Epithelial cell of proximal tubule (primary cell): ENCODE measurements around the gene COL4A2. TPM values are rescaled to one million over a fixed set of nuclear protein-coding genes. Genes with fewer than 3 reads are reported as not detected.

Experiments used
- DNase-seq: peaks from one replicate; pipeline ENCODE4 v3.0.0-alpha.2; 2011; ENCODE audit warnings: low read depth
- H3K4me3 ChIP-seq: 2 replicates; pipeline ENCODE4 v1.5.1; 2011; ENCODE audit warnings: low read depth, mild to moderate bottlenecking, low read length
- total RNA-seq: library from RNA; depleted of rRNA; stranded (reverse); fragments of >200 nt; gene quantifications from 2 replicates; pipeline ENCODE4 v1.2.3, GENCODE V29; 2015
- TF ChIP-seq, protein P1 (sequence below): conservative IDR thresholded peaks from 2 replicates; pipeline ENCODE4 v1.5.1; 2012; ENCODE audit warnings: low read depth, mild to moderate bottlenecking, low read length

The COL4A2 gene
- total RNA-seq, 1 donor from 2014 or later, result 728 TPM

- TF ChIP-seq, protein P1, sequence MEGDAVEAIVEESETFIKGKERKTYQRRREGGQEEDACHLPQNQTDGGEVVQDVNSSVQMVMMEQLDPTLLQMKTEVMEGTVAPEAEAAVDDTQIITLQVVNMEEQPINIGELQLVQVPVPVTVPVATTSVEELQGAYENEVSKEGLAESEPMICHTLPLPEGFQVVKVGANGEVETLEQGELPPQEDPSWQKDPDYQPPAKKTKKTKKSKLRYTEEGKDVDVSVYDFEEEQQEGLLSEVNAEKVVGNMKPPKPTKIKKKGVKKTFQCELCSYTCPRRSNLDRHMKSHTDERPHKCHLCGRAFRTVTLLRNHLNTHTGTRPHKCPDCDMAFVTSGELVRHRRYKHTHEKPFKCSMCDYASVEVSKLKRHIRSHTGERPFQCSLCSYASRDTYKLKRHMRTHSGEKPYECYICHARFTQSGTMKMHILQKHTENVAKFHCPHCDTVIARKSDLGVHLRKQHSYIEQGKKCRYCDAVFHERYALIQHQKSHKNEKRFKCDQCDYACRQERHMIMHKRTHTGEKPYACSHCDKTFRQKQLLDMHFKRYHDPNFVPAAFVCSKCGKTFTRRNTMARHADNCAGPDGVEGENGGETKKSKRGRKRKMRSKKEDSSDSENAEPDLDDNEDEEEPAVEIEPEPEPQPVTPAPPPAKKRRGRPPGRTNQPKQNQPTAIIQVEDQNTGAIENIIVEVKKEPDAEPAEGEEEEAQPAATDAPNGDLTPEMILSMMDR, result no peak
- DNase-seq, result no peak
- H3K4me3 ChIP-seq, result no peak overlapping the region
These were observed 247.2 kb downstream of the COL4A2 start for GRCh38 chr13:110554227-110554836.

- no peak overlapping the region for H3K4me3 ChIP-seq
- TF ChIP-seq, protein P1, result no peak
- no peak for DNase-seq
These were observed 247.9 kb downstream of the COL4A2 start for GRCh38 chr13:110554946-110555345.

DNA sequence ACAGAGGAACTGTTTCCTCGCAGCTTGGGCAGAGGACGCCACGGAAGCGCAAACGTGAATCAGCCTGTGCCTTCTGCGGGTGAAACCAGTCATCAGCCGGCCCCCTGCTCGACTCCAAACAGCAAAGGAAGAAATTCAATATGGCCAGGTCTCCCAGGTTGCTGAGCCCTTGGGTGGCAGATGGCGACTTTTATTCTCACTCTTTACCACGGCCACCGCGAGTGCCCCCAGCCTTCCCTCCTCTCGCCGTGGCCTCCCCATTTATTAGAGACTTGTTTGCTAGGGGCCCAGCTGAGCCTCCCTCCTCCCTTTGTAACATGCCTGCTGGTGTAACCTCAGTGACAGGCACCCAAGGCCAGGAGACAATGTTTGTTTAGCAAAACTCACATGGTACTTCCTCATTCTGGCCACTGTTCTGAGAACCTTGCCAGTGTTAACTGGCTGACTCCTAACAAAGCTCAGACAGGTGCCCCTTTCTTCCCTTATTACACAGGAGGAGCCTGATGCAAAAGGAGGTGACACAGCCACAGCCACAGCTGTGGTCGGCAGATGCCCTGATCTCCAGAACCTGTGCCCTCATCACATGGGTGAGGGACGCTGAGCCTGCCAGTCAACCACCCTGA, 248.6 kb downstream of the COL4A2 start:
- no peak for DNase-seq
- H3K4me3 ChIP-seq, result no peak overlapping the region
- TF ChIP-seq, protein P1, result no peak

GRCh38 chr13:110556224-110556606, 249.1 kb downstream of the COL4A2 start:
- TF ChIP-seq, protein P1, result no peak
- no peak for DNase-seq
- H3K4me3 ChIP-seq, result no peak overlapping the region

- TF ChIP-seq, protein P1, result no peak
- DNase-seq, result no peak
These were observed 250.0 kb downstream of the COL4A2 start for GRCh38 chr13:110557082-110557481.

DNA sequence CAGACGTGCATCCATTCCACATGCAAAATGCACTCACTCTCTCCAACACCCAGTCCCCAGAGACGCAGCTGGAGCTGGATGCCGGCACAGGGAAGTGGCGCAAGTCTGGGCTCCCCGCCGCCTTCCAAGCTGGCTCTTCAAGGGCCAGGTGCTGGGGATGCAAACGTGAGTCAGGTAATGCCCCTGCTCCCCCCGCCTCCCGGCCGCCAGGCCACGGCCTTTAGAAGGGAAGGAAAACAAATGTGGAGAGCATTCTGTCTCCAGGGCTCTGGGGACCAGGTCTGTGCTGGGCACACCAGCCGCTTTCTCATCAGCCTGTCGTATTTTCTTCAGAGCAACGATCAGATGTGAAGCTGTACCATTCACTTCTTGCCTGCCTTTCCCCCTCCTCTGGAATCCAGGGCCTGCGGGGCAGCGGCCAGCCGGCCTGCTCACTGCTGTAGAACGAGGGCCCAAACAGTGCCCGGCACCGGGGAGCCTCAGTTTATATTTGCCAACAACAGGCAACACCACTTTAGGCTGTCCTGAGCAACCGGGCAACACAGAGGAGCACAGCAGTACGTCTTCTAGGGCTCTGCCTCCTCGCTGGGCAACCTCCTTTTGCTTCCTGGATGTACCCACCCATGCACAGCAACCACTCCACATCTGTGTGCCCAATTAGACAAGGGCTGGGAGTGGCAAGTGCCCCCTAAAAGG, 250.7 kb downstream of the COL4A2 start:
- no peak for DNase-seq
- TF ChIP-seq, protein P1, result no peak
- no peak overlapping the region for H3K4me3 ChIP-seq

More at GRCh38 chr13:110557082-110557481, 250.0 kb downstream of the COL4A2 start:
- H3K4me3 ChIP-seq, result no peak overlapping the region
